Karpas-422 (cell line): ENCODE measurements around the gene NECAB3. TPM values are rescaled to one million over a fixed set of nuclear protein-coding genes. Genes with fewer than 3 reads are reported as not detected.

ENCODE experiments used
- DNase-seq: peaks from one replicate; pipeline ENCODE4 v3.0.0-alpha.2; 2015
- H2AFZ ChIP-seq: fragments of 200-600 bp; sonication (generic); 2 replicates; pipeline ENCODE4 v1.6.1; 2014; ENCODE audit warnings: antibody characterized with exemption, low read length, mixed read lengths
- H3K27ac ChIP-seq: fragments of 200-600 bp; sonication (generic); 2 replicates; pipeline ENCODE4 v1.5.1; 2014; ENCODE audit warnings: mild to moderate bottlenecking, low read length, moderate library complexity
- H3K27me3 ChIP-seq: fragments of 200-600 bp; sonication (generic); 2 replicates; pipeline ENCODE4 v1.6.1; 2014; ENCODE audit warnings: low read length, mixed read lengths
- H3K36me3 ChIP-seq: fragments of 200-600 bp; sonication (generic); 2 replicates; pipeline ENCODE4 v1.6.1; 2014; ENCODE audit warnings: low read length, mixed read lengths; ENCODE audit not compliant: insufficient read depth
- H3K4me1 ChIP-seq: fragments of 200-600 bp; sonication (generic); 2 replicates; pipeline ENCODE4 v1.6.1; 2014; ENCODE audit warnings: mild to moderate bottlenecking, low read length, mixed read lengths
- H3K4me2 ChIP-seq: fragments of 200-600 bp; sonication (generic); 2 replicates; pipeline ENCODE4 v1.6.1; 2014; ENCODE audit warnings: low read length, low read depth, mild to moderate bottlenecking; ENCODE audit not compliant: poor library complexity, severe bottlenecking
- H3K4me3 ChIP-seq: fragments of 200-600 bp; sonication (generic); 2 replicates; pipeline ENCODE4 v1.5.1; 2014; ENCODE audit warnings: mild to moderate bottlenecking, antibody characterized with exemption, low read length, mixed read lengths
- H3K79me2 ChIP-seq: fragments of 200-600 bp; sonication (generic); 2 replicates; pipeline ENCODE4 v1.6.1; 2014; ENCODE audit warnings: mild to moderate bottlenecking, low read length, mixed read lengths
- H3K9ac ChIP-seq: fragments of 200-600 bp; sonication (generic); 2 replicates; pipeline ENCODE4 v1.6.0; 2014; ENCODE audit warnings: low read length
- H3K9me2 ChIP-seq: fragments of 200-600 bp; sonication (generic), shearing (Covaris generic); replicated peaks from 2 replicates; pipeline ENCODE4 v1.6.0; 2014; ENCODE audit warnings: mild to moderate bottlenecking, low read length, moderate library complexity; ENCODE audit not compliant: insufficient read depth
- H3K9me3 ChIP-seq: fragments of 300-700, 200-600 bp; sonication (generic); 2 replicates; pipeline ENCODE4 v1.6.1; 2014; ENCODE audit warnings: low read length, mixed read lengths
- H4K20me1 ChIP-seq: fragments of 200-600 bp; sonication (generic); 2 replicates; pipeline ENCODE4 v1.6.1; 2014; ENCODE audit warnings: mild to moderate bottlenecking, antibody characterized with exemption, low read length, low read depth; ENCODE audit not compliant: insufficient read depth
- total RNA-seq: library from RNA; depleted of rRNA; stranded (reverse); fragments of >200 nt; shearing (Covaris generic); gene quantifications from 2 replicates; pipeline ENCODE4 v1.2.3, GENCODE V29; 2014; ENCODE audit warnings: low replicate concordance

Gene NECAB3
- total RNA-seq, 1 experiment from 2014 or later: 38.2 TPM

- H3K27ac ChIP-seq: peak overlapping the region; percentile 89
- H3K27me3 ChIP-seq: no peaks in the 10 kb centered on the region
- no peaks in the 10 kb centered on the region for H4K20me1 ChIP-seq
- peak overlapping the region; percentile 64 for H3K4me2 ChIP-seq
- no peak overlapping the region; the same call in 1 of the 2 replicates for H3K4me3 ChIP-seq
- DNase-seq: no peak
- no peak overlapping the region for H2AFZ ChIP-seq
- H3K79me2 ChIP-seq: peaks cover 30% of the 10 kb centered on the region
- H3K9me2 ChIP-seq: no peaks in the 10 kb centered on the region
- peaks cover 16% of the 10 kb centered on the region; the same call in 1 of the 2 replicates for H3K36me3 ChIP-seq
- H3K9ac ChIP-seq: peak overlapping the region; percentile 89
- peaks cover 90% of the 10 kb centered on the region for H3K4me1 ChIP-seq
- no peaks in the 10 kb centered on the region for H3K9me3 ChIP-seq
These were observed 3.3 kb downstream of the NECAB3 start for GRCh38 chr20:33670715-33671499.

- Histone ChIP-seq H3K9me3 (no peaks in the 10 kb centered on the region), H2AFZ (no peak overlapping the region), H3K79me2 (peaks cover 30% of the 10 kb centered on the region), H4K20me1 (no peaks in the 10 kb centered on the region), H3K27me3 (no peaks in the 10 kb centered on the region), H3K27ac (peak overlapping the region; percentile 89), H3K4me1 (peaks cover 90% of the 10 kb centered on the region), H3K4me3 (peak overlapping the region; percentile 23; the same call in 1 of the 2 replicates), H3K9ac (peak overlapping the region; percentile 89), H3K9me2 (no peaks in the 10 kb centered on the region), H3K36me3 (peaks cover 16% of the 10 kb centered on the region; the same call in 1 of the 2 replicates), H3K4me2 (peak overlapping the region; percentile 64)
- DNase-seq: no peak
These were observed 4.2 kb downstream of the NECAB3 start for GRCh38 chr20:33669873-33670640.

- Histone ChIP-seq H3K27ac (peak overlapping the region; percentile 89), H3K4me1 (peaks cover 91% of the 10 kb centered on the region), H3K9me3 (no peaks in the 10 kb centered on the region), H4K20me1 (no peaks in the 10 kb centered on the region), H2AFZ (no peak overlapping the region), H3K4me3 (peak overlapping the region; percentile 67; the same call in 1 of the 2 replicates), H3K9ac (peak overlapping the region; percentile 89), H3K4me2 (peak overlapping the region; percentile 64), H3K27me3 (no peaks in the 10 kb centered on the region), H3K36me3 (peaks cover 16% of the 10 kb centered on the region; the same call in 1 of the 2 replicates), H3K79me2 (peaks cover 30% of the 10 kb centered on the region), H3K9me2 (no peaks in the 10 kb centered on the region)
- DNase-seq: peak; percentile 71
These were observed 5.0 kb downstream of the NECAB3 start for GRCh38 chr20:33669224-33669623.

GRCh38 chr20:33668466-33669155, 5.6 kb downstream of the NECAB3 start:
- Histone ChIP-seq H3K27ac (peak overlapping the region; percentile 89), H4K20me1 (no peaks in the 10 kb centered on the region), H3K4me2 (peak overlapping the region; percentile 64), H3K4me3 (peak overlapping the region; percentile 67; the same call in 1 of the 2 replicates), H3K4me1 (peaks cover 97% of the 10 kb centered on the region), H3K9me2 (no peaks in the 10 kb centered on the region), H3K9me3 (no peaks in the 10 kb centered on the region), H3K79me2 (peaks cover 30% of the 10 kb centered on the region), H3K9ac (peak overlapping the region; percentile 89), H2AFZ (no peak overlapping the region), H3K27me3 (no peaks in the 10 kb centered on the region), H3K36me3 (peaks cover 16% of the 10 kb centered on the region; the same call in 1 of the 2 replicates)
- DNase-seq: no peak

GRCh38 chr20:33667676-33668465, 6.4 kb downstream of the NECAB3 start:
- DNase-seq: peak; percentile 84
- H3K4me3 ChIP-seq: peak overlapping the region; percentile 67
- peaks cover 95% of the 10 kb centered on the region for H3K4me1 ChIP-seq
- H4K20me1 ChIP-seq: no peaks in the 10 kb centered on the region
- H3K27ac ChIP-seq: peak overlapping the region; percentile 89
- no peak overlapping the region for H2AFZ ChIP-seq
- H3K36me3 ChIP-seq: peaks cover 16% of the 10 kb centered on the region; the same call in 1 of the 2 replicates
- peak overlapping the region; percentile 64 for H3K4me2 ChIP-seq
- H3K9me2 ChIP-seq: no peaks in the 10 kb centered on the region
- peaks cover 27% of the 10 kb centered on the region for H3K79me2 ChIP-seq
- no peaks in the 10 kb centered on the region for H3K9me3 ChIP-seq
- no peaks in the 10 kb centered on the region for H3K27me3 ChIP-seq
- peak overlapping the region; percentile 80 for H3K9ac ChIP-seq

GRCh38 chr20:33667245-33667675, 7.0 kb downstream of the NECAB3 start:
- Histone ChIP-seq H3K9me2 (no peaks in the 10 kb centered on the region), H3K4me3 (peak overlapping the region; percentile 67), H3K27ac (peak overlapping the region; percentile 89), H3K9ac (peak overlapping the region; percentile 80), H3K36me3 (peaks cover 15% of the 10 kb centered on the region; the same call in 1 of the 2 replicates), H3K79me2 (peaks cover 25% of the 10 kb centered on the region), H4K20me1 (no peaks in the 10 kb centered on the region), H3K27me3 (no peaks in the 10 kb centered on the region), H3K4me1 (peaks cover 93% of the 10 kb centered on the region), H3K9me3 (no peaks in the 10 kb centered on the region), H3K4me2 (peak overlapping the region; percentile 64), H2AFZ (no peak overlapping the region)
- DNase-seq: peak; percentile 75
